HUES48 (cell line): ENCODE data around the gene RPUSD1.

ENCODE experiments used
- H3K27ac ChIP-seq: one replicate; pipeline ENCODE4 v1.7.0; 2013; ENCODE audit warnings: low read depth, low read length, inconsistent platforms
- H3K27me3 ChIP-seq: 2 replicates; pipeline ENCODE4 v1.6.1; 2013; ENCODE audit warnings: mild to moderate bottlenecking, low read length; ENCODE audit not compliant: control insufficient read depth, insufficient read depth
- H3K36me3 ChIP-seq: 2 replicates; pipeline ENCODE4 v1.6.1; 2013; ENCODE audit warnings: low read length; ENCODE audit not compliant: control insufficient read depth, insufficient read depth
- H3K4me1 ChIP-seq: 2 replicates; pipeline ENCODE4 v1.6.1; 2013; ENCODE audit warnings: mild to moderate bottlenecking, low read length; ENCODE audit not compliant: control insufficient read depth, insufficient read depth
- H3K4me3 ChIP-seq: 2 replicates; pipeline ENCODE4 v1.5.1; 2013; ENCODE audit warnings: mild to moderate bottlenecking, low read depth, low read length
- H3K9ac ChIP-seq: 2 replicates; pipeline ENCODE4 v1.6.1; 2013; ENCODE audit warnings: mild to moderate bottlenecking, low read depth, low read length, moderate library complexity
- H3K9me3 ChIP-seq: 2 replicates; pipeline ENCODE4 v1.6.1; 2013; ENCODE audit warnings: low read length; ENCODE audit not compliant: control insufficient read depth, insufficient read depth

RPUSD1 gene

GRCh38 chr16:818132-818531 lies 30.0 kb upstream of the RPUSD1 start:
- Histone ChIP-seq H3K36me3 (no peaks in the 10 kb centered on the region), H3K27ac (no peak overlapping the region), H3K27me3 (no peaks in the 10 kb centered on the region)

GRCh38 chr16:817001-817906 lies 29.1 kb upstream of the RPUSD1 start:
- peaks cover 3% of the 10 kb centered on the region; the same call in 1 of the 2 replicates for H3K9me3 ChIP-seq
- no peaks in the 10 kb centered on the region for H3K27me3 ChIP-seq
- H3K27ac ChIP-seq: no peak overlapping the region
- H3K9ac ChIP-seq: no peak overlapping the region
- H3K36me3 ChIP-seq: no peaks in the 10 kb centered on the region
- no peaks in the 10 kb centered on the region for H3K4me1 ChIP-seq
- no peak overlapping the region for H3K4me3 ChIP-seq

More at GRCh38 chr16:818132-818531, 30.0 kb upstream of the RPUSD1 start:
- Histone ChIP-seq H3K9ac (no peak overlapping the region), H3K9me3 (peaks cover 3% of the 10 kb centered on the region; the same call in 1 of the 2 replicates), H3K4me3 (no peak overlapping the region), H3K4me1 (no peaks in the 10 kb centered on the region)

DNA sequence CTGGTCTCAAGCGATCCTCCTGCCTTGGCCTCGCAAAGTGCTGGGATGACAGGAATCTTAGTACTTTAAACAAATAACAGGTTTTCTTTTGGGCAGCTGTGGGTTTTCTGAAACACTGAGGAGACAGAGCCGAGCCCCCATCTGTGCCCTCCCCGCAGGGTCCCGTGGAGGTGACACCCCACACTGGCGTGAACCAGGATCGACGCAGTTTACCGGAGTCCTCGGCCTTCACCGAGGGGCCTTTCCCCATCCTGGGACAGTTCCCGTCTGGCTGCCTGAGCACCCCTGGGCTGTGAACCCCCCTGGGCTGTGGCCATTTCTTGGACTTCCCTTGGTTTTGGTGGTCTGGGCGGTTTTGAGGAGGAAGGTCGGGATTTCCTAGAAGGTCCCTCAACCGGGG lies 27.7 kb upstream of the RPUSD1 start:
- Histone ChIP-seq H3K4me1 (no peaks in the 10 kb centered on the region), H3K36me3 (no peaks in the 10 kb centered on the region), H3K4me3 (no peak overlapping the region), H3K9me3 (peaks cover 3% of the 10 kb centered on the region; the same call in 1 of the 2 replicates), H3K9ac (no peak overlapping the region), H3K27ac (no peak overlapping the region), H3K27me3 (no peaks in the 10 kb centered on the region)

DNA sequence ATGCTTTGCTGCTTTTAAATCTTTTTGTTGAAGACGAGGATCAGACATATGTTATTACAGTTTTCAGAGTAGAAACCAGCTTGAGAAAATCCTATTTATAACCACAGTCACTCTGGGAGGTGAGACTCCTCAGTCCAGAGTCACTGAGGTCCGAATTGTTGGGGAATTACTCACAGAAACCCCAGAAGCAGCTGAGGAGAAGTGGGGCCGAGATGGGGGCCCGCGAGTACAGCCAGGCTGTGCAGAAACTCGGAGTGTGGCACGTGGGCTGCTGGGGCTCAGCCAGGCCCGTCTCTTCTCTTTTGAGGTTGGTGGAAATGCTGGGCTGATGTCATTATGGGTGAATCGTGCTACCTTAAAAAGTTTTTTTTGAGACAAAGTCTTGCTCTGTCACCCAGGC lies 26.8 kb upstream of the RPUSD1 start:
- Histone ChIP-seq H3K27ac (no peak overlapping the region), H3K36me3 (no peaks in the 10 kb centered on the region), H3K9me3 (peaks cover 3% of the 10 kb centered on the region; the same call in 1 of the 2 replicates), H3K27me3 (no peaks in the 10 kb centered on the region), H3K9ac (no peak overlapping the region), H3K4me3 (no peak overlapping the region), H3K4me1 (no peaks in the 10 kb centered on the region)

DNA sequence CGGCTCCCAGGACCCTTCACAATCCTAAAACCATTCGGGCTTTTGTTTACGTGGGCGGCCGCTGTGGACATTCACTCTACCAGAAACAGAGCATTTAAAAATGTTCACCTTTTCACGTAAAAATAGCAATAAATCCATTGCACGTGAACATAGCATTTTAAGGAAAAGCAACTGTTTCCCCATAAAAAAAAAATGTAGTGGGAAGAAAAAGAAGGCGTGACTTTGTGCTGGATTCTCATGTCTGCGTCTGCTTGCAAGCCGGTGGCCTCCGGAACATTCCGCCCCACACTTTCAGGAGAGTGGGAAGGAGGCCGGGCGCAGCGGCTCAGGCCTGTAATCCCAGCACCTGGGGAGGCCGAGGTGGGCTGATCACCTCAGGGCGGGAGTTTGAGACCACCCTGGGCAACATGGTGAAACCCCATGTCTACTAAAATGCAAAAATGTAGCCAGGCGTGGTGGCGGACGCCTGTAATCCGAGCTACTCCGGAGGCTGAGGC lies 25.8 kb upstream of the RPUSD1 start:
- H3K9ac ChIP-seq: no peak overlapping the region

DNA sequence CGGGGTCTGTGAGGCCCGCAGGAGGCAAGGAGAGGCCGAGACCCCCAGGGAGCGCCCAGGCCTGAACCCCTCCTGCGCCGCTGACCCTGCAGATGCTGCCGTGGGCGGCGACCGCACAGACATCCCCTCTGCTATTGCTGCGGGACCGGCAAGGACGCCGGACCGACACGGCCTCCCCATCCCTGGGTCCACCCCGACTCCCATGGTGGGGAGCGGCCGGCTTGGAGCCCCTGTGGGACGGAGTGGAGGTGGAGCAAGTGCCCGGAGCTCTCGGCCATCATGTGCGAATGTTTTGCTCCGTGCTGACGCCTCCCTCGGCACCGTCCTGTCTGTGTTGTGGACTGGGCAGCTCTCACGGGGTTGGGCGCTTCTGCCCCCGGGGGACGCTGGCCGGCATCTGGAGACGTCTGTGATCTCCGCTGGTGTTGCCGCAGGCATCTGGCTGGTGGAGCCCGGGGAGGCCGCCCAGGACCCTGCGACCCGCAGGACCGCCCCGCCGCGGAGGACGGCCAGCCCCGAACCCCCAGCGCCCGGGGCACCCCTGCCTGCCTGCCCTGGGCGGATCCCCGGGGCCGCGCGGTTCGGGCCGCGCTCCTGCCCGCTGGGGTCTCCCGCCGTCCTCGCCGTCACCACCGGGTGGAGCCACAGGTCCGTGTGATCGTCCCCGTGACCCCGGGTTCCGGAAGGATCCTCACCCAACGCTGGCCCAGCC lies 25.2 kb upstream of the RPUSD1 start:
- H3K36me3 ChIP-seq: no peaks in the 10 kb centered on the region
- 0 out of 2 replicates have a peak, but pooled peaks cover 1% of the 10 kb centered on the region for H3K4me1 ChIP-seq
- H3K9ac ChIP-seq: no peak overlapping the region
- peak overlapping the region; percentile 62 for H3K4me3 ChIP-seq
- no peaks in the 10 kb centered on the region for H3K9me3 ChIP-seq
- no peaks in the 10 kb centered on the region for H3K27me3 ChIP-seq
- H3K27ac ChIP-seq: no peak overlapping the region

More for the DNA sequence above, 25.8 kb upstream of the RPUSD1 start:
- Histone ChIP-seq H3K36me3 (no peaks in the 10 kb centered on the region), H3K27me3 (no peaks in the 10 kb centered on the region), H3K9me3 (peaks cover 3% of the 10 kb centered on the region; the same call in 1 of the 2 replicates), H3K27ac (no peak overlapping the region), H3K4me1 (no peaks in the 10 kb centered on the region), H3K4me3 (peak overlapping the region; percentile 62; the same call in 1 of the 2 replicates)

DNA sequence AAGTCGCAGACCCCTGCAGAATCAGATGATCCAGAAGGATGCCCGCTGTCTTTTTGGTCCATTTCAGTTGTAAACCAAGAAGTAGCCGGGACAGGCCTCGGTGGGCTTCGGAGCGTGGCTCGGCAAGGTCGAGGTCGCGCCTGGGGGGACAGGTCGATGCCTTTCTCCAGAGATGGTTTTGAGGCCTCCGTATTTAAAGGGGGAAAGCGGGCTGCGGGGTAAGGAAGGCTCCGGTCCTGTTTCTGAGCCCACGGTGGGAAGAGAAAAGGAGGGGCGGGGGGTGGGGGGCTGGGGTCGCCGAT lies 19.9 kb upstream of the RPUSD1 start:
- Histone ChIP-seq H3K4me1 (0 out of 2 replicates have a peak, but pooled peaks cover 3% of the 10 kb centered on the region), H3K9ac (peak overlapping the region; percentile 59; the same call in 1 of the 2 replicates), H3K9me3 (no peaks in the 10 kb centered on the region), H3K36me3 (no peaks in the 10 kb centered on the region), H3K27me3 (peaks cover 22% of the 10 kb centered on the region), H3K27ac (no peak overlapping the region), H3K4me3 (peak overlapping the region; percentile 85)

DNA sequence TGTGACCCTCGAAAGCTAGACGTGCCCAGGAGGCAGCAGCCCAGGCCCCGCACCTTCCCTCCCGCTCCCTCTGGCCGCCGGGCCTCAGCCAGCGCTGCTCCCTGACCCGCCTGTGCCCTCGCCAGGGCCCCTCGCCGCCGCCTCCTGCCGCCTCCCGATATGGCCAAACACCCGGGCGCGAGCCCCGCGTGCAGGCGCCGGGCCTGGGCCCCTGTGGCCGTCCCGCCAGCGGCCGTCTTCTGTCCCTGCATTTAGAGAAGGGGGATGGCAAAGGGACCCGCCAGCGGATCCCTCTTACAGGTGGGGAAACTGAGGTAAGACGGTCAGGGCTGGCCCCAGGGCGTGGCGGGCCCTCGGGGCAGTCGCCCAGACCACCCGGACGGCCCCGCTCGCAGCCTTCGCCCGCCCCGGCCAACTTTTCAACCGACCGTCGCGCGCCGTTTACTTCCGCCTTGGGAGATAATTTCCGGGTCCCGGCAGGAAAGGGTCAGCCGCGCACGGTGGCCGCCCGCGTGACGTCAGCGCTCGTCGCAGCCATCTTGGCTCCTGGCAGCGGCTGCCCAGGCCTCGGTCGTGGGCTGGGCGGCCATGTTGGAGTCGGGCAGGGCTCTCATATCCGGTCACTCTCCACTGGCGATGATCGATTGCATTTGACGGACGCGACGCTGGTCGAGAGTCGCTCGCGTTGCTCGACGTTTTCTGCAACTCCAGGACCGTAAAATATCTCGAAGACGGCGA lies 19.3 kb upstream of the RPUSD1 start:
- Histone ChIP-seq H3K36me3 (no peaks in the 10 kb centered on the region), H3K9ac (peak overlapping the region; percentile 81), H3K4me1 (0 out of 2 replicates have a peak, but pooled peaks cover 3% of the 10 kb centered on the region), H3K27me3 (peaks cover 27% of the 10 kb centered on the region), H3K4me3 (peak overlapping the region; percentile 85), H3K9me3 (no peaks in the 10 kb centered on the region), H3K27ac (peak overlapping the region; percentile 81)

GRCh38 chr16:805474-805873 lies 17.3 kb upstream of the RPUSD1 start:
- Histone ChIP-seq H3K4me3 (no peak overlapping the region), H3K9ac (no peak overlapping the region), H3K27me3 (peaks cover 42% of the 10 kb centered on the region), H3K4me1 (peaks cover 6% of the 10 kb centered on the region; the same call in 1 of the 2 replicates), H3K27ac (no peak overlapping the region), H3K36me3 (no peaks in the 10 kb centered on the region), H3K9me3 (no peaks in the 10 kb centered on the region)

- Histone ChIP-seq H3K27me3 (peaks cover 42% of the 10 kb centered on the region), H3K36me3 (no peaks in the 10 kb centered on the region), H3K9ac (no peak overlapping the region), H3K9me3 (no peaks in the 10 kb centered on the region), H3K27ac (no peak overlapping the region), H3K4me3 (no peak overlapping the region), H3K4me1 (peaks cover 6% of the 10 kb centered on the region; the same call in 1 of the 2 replicates)
These were observed 16.2 kb upstream of the RPUSD1 start for GRCh38 chr16:804193-805048.
